Measurements from ENCODE around the gene PYGO2. TPM values are rescaled to one million over a fixed set of nuclear protein-coding genes. Genes with fewer than 3 reads are reported as not detected.

Gene PYGO2
- polyA plus RNA-seq, 1 donor (not counting 4 experiments of a cell fraction or from before 2014, with no cell fraction given): 15.1 TPM

DNA sequence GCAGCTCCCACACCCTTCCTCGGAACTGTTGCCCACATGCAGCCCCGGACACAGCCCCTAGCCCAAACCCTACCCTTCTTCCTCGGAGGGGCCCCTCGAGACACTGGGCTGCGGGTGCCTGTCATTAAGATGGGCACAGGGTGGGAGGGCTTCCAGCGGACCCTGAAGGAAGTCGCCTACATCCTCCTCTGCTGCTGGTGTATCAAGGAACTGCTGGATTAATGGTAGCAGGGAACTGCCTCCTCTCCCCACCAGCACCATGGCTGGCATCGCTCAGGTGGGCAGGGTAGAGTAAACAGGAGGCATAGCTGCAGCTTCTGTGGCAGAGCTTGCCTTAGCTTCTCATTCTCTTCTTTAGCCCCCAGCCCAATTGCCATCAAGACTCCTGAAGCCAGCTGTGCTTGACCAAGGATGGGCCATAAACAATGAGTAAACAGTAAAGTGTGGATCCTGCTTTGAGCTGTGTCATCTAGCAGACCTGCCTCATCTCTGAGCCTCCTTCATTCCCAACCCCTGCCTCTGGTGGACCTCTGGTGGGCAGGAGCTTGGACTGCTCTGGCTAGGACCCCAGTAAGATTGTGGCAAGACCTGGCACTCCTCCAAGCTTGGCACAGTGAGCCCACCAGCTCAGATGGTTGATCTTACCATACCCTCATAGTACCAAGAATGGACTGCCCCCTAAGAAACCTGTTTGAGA lies 32.1 kb upstream of the PYGO2 start, which contains the start of gene LENEP:
Gene LENEP (plus strand): TSS at position 15 of the 697 bp plus-strand sequence. CDS start 22 bp downstream, at position 37.
- Histone ChIP-seq H3K79me2 (ENCODE audit: control insufficient read depth, insufficient read depth, low read length) (peaks cover 10% of the 10 kb centered on the region), H3K4me1 (ENCODE audit: control insufficient read depth, extremely low read depth, insufficient read depth, low read length) (no peaks in the 10 kb centered on the region), H3K9me1 (ENCODE audit: control insufficient read depth, extremely low read depth, insufficient read depth, low read length) (no peaks in the 10 kb centered on the region), H3K27me3 (ENCODE audit: control insufficient read depth, extremely low read depth, insufficient read depth, low read length) (no peaks in the 10 kb centered on the region), H3K4me2 (ENCODE audit: control insufficient read depth, extremely low read depth, insufficient read depth, low read depth, low read length) (no peak within 1 kb of the TSS), H3K9ac (ENCODE audit: control insufficient read depth, extremely low read depth, insufficient read depth, low read length) (no peak within 1 kb of the TSS), H4K20me1 (ENCODE audit: control insufficient read depth, extremely low read depth, insufficient read depth, low read length) (peaks cover 2% of the 10 kb centered on the region), H3K36me3 (ENCODE audit: control insufficient read depth in 2 of 2, extremely low read depth in 1 of 2, insufficient read depth in 2 of 2, low read length in 2 of 2) (peaks cover 12 to 15% of the 10 kb centered on the region in 2 experiments), H2AFZ (ENCODE audit: control insufficient read depth, low read length) (no peak within 1 kb of the TSS), H3K9me3 (ENCODE audit: control insufficient read depth, low read depth, low read length) (no peaks in the 10 kb centered on the region), H3K27ac (ENCODE audit: control insufficient read depth, insufficient read depth, low read length) (no peak within 1 kb of the TSS), H3K4me3 (ENCODE audit: control insufficient read depth in 2 of 3, extremely low read depth in 1 of 3, insufficient read depth in 2 of 3, low read depth in 1 of 3, low read length in 3 of 3) (no peak within 1 kb of the TSS)
- FAIRE-seq (no peak), DNase-seq (ENCODE audit: low read depth, low spot score) (no peak)
- dilution Hi-C loops (cut with MboI; ENCODE audit: extremely low pct_ligation_motif_present, low sequenced_read_pairs): no loop called here
- TF ChIP-seq, protein P1, sequence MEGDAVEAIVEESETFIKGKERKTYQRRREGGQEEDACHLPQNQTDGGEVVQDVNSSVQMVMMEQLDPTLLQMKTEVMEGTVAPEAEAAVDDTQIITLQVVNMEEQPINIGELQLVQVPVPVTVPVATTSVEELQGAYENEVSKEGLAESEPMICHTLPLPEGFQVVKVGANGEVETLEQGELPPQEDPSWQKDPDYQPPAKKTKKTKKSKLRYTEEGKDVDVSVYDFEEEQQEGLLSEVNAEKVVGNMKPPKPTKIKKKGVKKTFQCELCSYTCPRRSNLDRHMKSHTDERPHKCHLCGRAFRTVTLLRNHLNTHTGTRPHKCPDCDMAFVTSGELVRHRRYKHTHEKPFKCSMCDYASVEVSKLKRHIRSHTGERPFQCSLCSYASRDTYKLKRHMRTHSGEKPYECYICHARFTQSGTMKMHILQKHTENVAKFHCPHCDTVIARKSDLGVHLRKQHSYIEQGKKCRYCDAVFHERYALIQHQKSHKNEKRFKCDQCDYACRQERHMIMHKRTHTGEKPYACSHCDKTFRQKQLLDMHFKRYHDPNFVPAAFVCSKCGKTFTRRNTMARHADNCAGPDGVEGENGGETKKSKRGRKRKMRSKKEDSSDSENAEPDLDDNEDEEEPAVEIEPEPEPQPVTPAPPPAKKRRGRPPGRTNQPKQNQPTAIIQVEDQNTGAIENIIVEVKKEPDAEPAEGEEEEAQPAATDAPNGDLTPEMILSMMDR (optimal IDR thresholded peaks at IDR 0.05 in 1 of 3, IDR thresholded peaks at IDR 0.05 in 1 of 3, conservative IDR thresholded peaks at IDR 0.05 in 1 of 3; ENCODE audit: extremely low read depth in 1 of 3, insufficient read depth in 2 of 3, low read length in 3 of 3): no peak
- TF ChIP-seq EZH2 (IDR thresholded peaks at IDR 0.05; ENCODE audit: low read length): no peak

GRCh38 chr1:154992721-154993571 lies 31.4 kb upstream of the PYGO2 start:
- H3K36me3 ChIP-seq (ENCODE audit: control insufficient read depth in 2 of 2, extremely low read depth in 1 of 2, insufficient read depth in 2 of 2, low read length in 2 of 2): peaks cover 20 to 21% of the 10 kb centered on the region in 2 experiments

More at GRCh38 chr1:154992721-154993571, 31.4 kb upstream of the PYGO2 start:
- Histone ChIP-seq H3K79me2 (ENCODE audit: control insufficient read depth, insufficient read depth, low read length) (peaks cover 17% of the 10 kb centered on the region), H2AFZ (ENCODE audit: control insufficient read depth, low read length) (no peak overlapping the region), H4K20me1 (ENCODE audit: control insufficient read depth, extremely low read depth, insufficient read depth, low read length) (peaks cover 3% of the 10 kb centered on the region), H3K9ac (ENCODE audit: control insufficient read depth, extremely low read depth, insufficient read depth, low read length) (no peak overlapping the region), H3K27me3 (ENCODE audit: control insufficient read depth, extremely low read depth, insufficient read depth, low read length) (no peaks in the 10 kb centered on the region), H3K9me3 (ENCODE audit: control insufficient read depth, low read depth, low read length) (no peaks in the 10 kb centered on the region), H3K4me3 (ENCODE audit: control insufficient read depth in 2 of 3, extremely low read depth in 1 of 3, insufficient read depth in 2 of 3, low read depth in 1 of 3, low read length in 3 of 3) (no peak overlapping the region), H3K4me2 (ENCODE audit: control insufficient read depth, extremely low read depth, insufficient read depth, low read depth, low read length) (no peak overlapping the region), H3K4me1 (ENCODE audit: control insufficient read depth, extremely low read depth, insufficient read depth, low read length) (no peaks in the 10 kb centered on the region), H3K9me1 (ENCODE audit: control insufficient read depth, extremely low read depth, insufficient read depth, low read length) (no peaks in the 10 kb centered on the region), H3K27ac (ENCODE audit: control insufficient read depth, insufficient read depth, low read length) (no peak overlapping the region)
- DNase-seq (ENCODE audit: low read depth, low spot score): no peak
- FAIRE-seq: no peak
- dilution Hi-C loops (cut with MboI; ENCODE audit: extremely low pct_ligation_motif_present, low sequenced_read_pairs): no loop called here
- TF ChIP-seq, protein P1 (optimal IDR thresholded peaks at IDR 0.05 in 1 of 3, IDR thresholded peaks at IDR 0.05 in 1 of 3, conservative IDR thresholded peaks at IDR 0.05 in 1 of 3; ENCODE audit: extremely low read depth in 1 of 3, insufficient read depth in 2 of 3, low read length in 3 of 3): peak in 2 of 3 experiments; percentile 7 to 33
- TF ChIP-seq EZH2 (IDR thresholded peaks at IDR 0.05; ENCODE audit: low read length): no peak
